ENCODE results near the gene TRPM1. TPM values are rescaled to one million over a fixed set of nuclear protein-coding genes. Genes with fewer than 3 reads are reported as not detected.

The TRPM1 gene
- total RNA-seq, 2 experiments from 2014 or later: not detected

DNA sequence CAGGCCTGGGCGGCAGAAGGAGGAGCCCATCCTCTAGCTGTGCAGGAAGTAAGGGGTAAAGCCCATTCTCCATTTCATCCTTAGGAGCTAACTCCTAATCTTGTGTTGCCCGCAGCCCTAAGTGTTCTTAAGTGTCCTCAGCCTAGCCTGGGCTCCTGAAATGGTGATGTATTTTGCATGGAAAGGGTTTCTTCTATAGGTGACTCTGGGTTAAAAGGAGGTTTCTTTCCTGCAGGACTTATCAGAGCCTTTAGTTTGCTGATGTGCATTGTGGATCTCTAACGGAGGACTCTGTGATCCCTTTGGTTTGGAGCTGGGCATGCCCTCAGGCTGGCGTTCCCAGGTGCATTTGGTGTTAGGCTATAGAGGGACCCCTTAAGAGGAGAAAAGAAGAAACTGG lies 48.5 kb upstream of the TRPM1 start:
- CTCF ChIA-PET (ENCODE audit: unreplicated experiment): no interaction called here
- H3K79me2 ChIP-seq (ENCODE audit: insufficient read depth, low read depth, low read length): no peaks in the 10 kb centered on the region
- no peak for DNase-seq (ENCODE audit: low spot score)
- POLR2A ChIA-PET: no interaction called here
- H3K27ac ChIP-seq (ENCODE audit: low read depth, low read length, poor library complexity, severe bottlenecking): no peak overlapping the region
- H3K4me2 ChIP-seq (ENCODE audit: low read length): no peak overlapping the region
- no peak for TF ChIP-seq EZH2phosphoT487 (IDR thresholded peaks at IDR 0.05; ENCODE audit: borderline replicate concordance, low read depth, low read length)
- TF ChIP-seq, protein P1, sequence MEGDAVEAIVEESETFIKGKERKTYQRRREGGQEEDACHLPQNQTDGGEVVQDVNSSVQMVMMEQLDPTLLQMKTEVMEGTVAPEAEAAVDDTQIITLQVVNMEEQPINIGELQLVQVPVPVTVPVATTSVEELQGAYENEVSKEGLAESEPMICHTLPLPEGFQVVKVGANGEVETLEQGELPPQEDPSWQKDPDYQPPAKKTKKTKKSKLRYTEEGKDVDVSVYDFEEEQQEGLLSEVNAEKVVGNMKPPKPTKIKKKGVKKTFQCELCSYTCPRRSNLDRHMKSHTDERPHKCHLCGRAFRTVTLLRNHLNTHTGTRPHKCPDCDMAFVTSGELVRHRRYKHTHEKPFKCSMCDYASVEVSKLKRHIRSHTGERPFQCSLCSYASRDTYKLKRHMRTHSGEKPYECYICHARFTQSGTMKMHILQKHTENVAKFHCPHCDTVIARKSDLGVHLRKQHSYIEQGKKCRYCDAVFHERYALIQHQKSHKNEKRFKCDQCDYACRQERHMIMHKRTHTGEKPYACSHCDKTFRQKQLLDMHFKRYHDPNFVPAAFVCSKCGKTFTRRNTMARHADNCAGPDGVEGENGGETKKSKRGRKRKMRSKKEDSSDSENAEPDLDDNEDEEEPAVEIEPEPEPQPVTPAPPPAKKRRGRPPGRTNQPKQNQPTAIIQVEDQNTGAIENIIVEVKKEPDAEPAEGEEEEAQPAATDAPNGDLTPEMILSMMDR (conservative IDR thresholded peaks at IDR 0.05; ENCODE audit: low read length): no peak
- no peaks in the 10 kb centered on the region for H3K9me2 ChIP-seq (ENCODE audit: insufficient read depth, low read length)
- no peaks in the 10 kb centered on the region for H4K20me1 ChIP-seq (ENCODE audit: insufficient read depth, low read length)
- no peak overlapping the region for H2AFZ ChIP-seq (ENCODE audit: low read length)
- no TSS peak for BruUV-seq (replicated peaks)
- H3K4me3 ChIP-seq (ENCODE audit: low read depth, low read length, poor library complexity, severe bottlenecking): no peak overlapping the region
- no peaks in the 10 kb centered on the region for H3K4me1 ChIP-seq (ENCODE audit: insufficient read depth, low read length, poor library complexity, severe bottlenecking)
- intact Hi-C loops (cut with micrococcal nuclease; ENCODE audit: unreplicated experiment): no loop called here
- H3K9me3 ChIP-seq (ENCODE audit: low read length): no peaks in the 10 kb centered on the region
- no peaks in the 10 kb centered on the region for H3K36me3 ChIP-seq (ENCODE audit: insufficient read depth, low read length)

DNA sequence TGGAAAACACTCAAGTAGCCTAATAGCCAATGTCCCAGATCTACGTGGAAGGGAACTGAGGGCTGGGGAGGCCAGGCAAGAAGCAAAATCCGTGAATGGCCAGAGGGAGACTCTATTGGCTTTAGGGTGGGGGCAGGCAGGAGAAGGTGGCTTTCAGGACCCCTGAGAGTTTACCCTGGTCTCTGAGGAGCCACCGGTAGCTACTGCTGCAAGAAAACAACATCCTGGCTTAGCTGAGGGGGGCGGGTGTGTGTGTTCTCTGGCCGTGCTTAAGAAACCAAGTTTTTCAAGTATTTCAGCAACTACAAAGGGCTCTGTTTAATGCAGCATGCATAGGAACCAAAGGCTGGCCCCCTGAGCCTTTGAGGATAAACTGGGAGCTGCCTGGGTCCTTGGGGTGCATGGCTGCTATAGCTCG lies 47.6 kb upstream of the TRPM1 start:
- POLR2A ChIA-PET: no interaction called here
- H2AFZ ChIP-seq (ENCODE audit: low read length): no peak overlapping the region
- no peak overlapping the region for H3K4me3 ChIP-seq (ENCODE audit: low read depth, low read length, poor library complexity, severe bottlenecking)
- H3K27ac ChIP-seq (ENCODE audit: low read depth, low read length, poor library complexity, severe bottlenecking): no peak overlapping the region
- CTCF ChIA-PET (ENCODE audit: unreplicated experiment): no interaction called here
- H4K20me1 ChIP-seq (ENCODE audit: insufficient read depth, low read length): no peaks in the 10 kb centered on the region
- no peaks in the 10 kb centered on the region for H3K36me3 ChIP-seq (ENCODE audit: insufficient read depth, low read length)
- TF ChIP-seq, protein P1 (conservative IDR thresholded peaks at IDR 0.05; ENCODE audit: low read length): no peak
- TF ChIP-seq EZH2phosphoT487 (IDR thresholded peaks at IDR 0.05; ENCODE audit: borderline replicate concordance, low read depth, low read length): no peak
- no peak for DNase-seq (ENCODE audit: low spot score)
- H3K4me1 ChIP-seq (ENCODE audit: insufficient read depth, low read length, poor library complexity, severe bottlenecking): no peaks in the 10 kb centered on the region
- intact Hi-C loops (cut with micrococcal nuclease; ENCODE audit: unreplicated experiment): no loop called here
- no peaks in the 10 kb centered on the region for H3K9me2 ChIP-seq (ENCODE audit: insufficient read depth, low read length)
- BruUV-seq (replicated peaks): no TSS peak
- H3K9me3 ChIP-seq (ENCODE audit: low read length): no peaks in the 10 kb centered on the region
- no peak overlapping the region for H3K4me2 ChIP-seq (ENCODE audit: low read length)
- H3K79me2 ChIP-seq (ENCODE audit: insufficient read depth, low read depth, low read length): no peaks in the 10 kb centered on the region

DNA sequence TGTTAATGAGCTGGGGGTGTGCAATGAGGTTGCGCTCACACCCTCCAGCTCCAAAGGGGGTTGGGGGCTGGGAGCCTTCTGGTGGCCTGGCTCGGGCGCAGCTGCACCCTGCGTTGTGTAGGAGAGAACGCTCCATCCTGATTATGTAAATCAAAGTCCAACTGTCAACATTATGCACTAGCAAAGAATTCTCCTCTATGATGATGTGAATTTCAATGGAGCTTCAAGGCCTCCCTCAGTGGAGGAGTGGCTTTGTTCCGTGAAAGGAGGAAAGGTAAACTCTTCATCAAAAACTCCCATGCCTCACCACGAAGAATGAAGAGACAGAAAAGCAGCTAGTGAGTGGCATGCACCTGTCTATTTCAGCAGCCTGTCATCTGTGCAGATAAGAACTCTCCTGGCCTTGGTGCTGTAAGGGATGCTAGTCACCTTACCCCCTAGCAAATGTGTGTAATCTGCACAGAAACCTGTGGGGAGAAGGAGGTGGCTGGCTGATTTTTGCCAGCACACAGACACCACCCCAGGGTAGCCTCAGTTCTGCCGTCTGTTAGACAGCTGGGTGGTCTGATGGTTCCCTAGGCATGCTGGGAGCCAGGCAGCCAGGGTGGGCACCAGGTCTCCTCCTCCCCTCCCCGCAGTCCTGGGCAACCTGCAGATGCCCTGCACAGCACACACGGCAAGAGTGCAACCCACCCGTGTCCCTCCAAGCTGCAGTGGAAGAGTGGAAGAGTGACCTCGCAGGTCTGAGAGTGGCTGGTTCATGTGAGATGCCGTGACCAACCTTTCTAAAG lies 47.0 kb upstream of the TRPM1 start:
- H3K4me3 ChIP-seq (ENCODE audit: low read depth, low read length, poor library complexity, severe bottlenecking): no peak overlapping the region
- H3K4me1 ChIP-seq (ENCODE audit: insufficient read depth, low read length, poor library complexity, severe bottlenecking): no peaks in the 10 kb centered on the region
- H2AFZ ChIP-seq (ENCODE audit: low read length): no peak overlapping the region
- no peak overlapping the region for H3K4me2 ChIP-seq (ENCODE audit: low read length)
- ChIA-PET CTCF (ENCODE audit: unreplicated experiment) (no interaction called here), POLR2A (no interaction called here)
- TF ChIP-seq, protein P1 (conservative IDR thresholded peaks at IDR 0.05; ENCODE audit: low read length): no peak
- H3K9me2 ChIP-seq (ENCODE audit: insufficient read depth, low read length): no peaks in the 10 kb centered on the region
- DNase-seq (ENCODE audit: low spot score): no peak
- H4K20me1 ChIP-seq (ENCODE audit: insufficient read depth, low read length): no peaks in the 10 kb centered on the region
- no peaks in the 10 kb centered on the region for H3K79me2 ChIP-seq (ENCODE audit: insufficient read depth, low read depth, low read length)
- intact Hi-C loops (cut with micrococcal nuclease; ENCODE audit: unreplicated experiment): no loop called here
- no peak overlapping the region for H3K27ac ChIP-seq (ENCODE audit: low read depth, low read length, poor library complexity, severe bottlenecking)
- BruUV-seq (replicated peaks): no TSS peak
- no peaks in the 10 kb centered on the region for H3K36me3 ChIP-seq (ENCODE audit: insufficient read depth, low read length)
- H3K9me3 ChIP-seq (ENCODE audit: low read length): no peaks in the 10 kb centered on the region

Measured in OCI-LY7 (cell line).